Nephron progenitor cell (in vitro differentiated cells): ENCODE measurements around the gene FAM47E.
"Not testable (repeated sequence)": the region's sequence is repeated elsewhere in the genome, so short reads cannot be mapped to it uniquely, and the experiment has no call there.

Experiments used
- DNase-seq: peaks from one replicate; pipeline ENCODE4 v3.0.0; 2021
- H3K27ac Mint-ChIP-seq: 2 replicates; pipeline ENCODE4 v1.8.0; 2021; ENCODE audit warnings: mild to moderate bottlenecking, moderate library complexity, mixed read lengths
- H3K27me3 Mint-ChIP-seq: 2 replicates; pipeline ENCODE4 v1.8.0; 2021; ENCODE audit warnings: mild to moderate bottlenecking, low read depth, mixed read lengths; ENCODE audit not compliant: poor library complexity
- H3K36me3 Mint-ChIP-seq: 2 replicates; pipeline ENCODE4 v1.8.0; 2021; ENCODE audit warnings: low read depth, mixed read lengths
- H3K4me1 Mint-ChIP-seq: 2 replicates; pipeline ENCODE4 v1.8.0; 2021; ENCODE audit warnings: mixed read lengths
- H3K4me3 Mint-ChIP-seq: 2 replicates; pipeline ENCODE4 v1.8.0; 2021; ENCODE audit warnings: mild to moderate bottlenecking, moderate library complexity, mixed read lengths
- H3K9me3 Mint-ChIP-seq: 2 replicates; pipeline ENCODE4 v1.8.0; 2021; ENCODE audit warnings: mild to moderate bottlenecking, moderate library complexity, mixed read lengths
- CTCF ChIP-seq: fragments of 200-600 bp; sonication (generic); IDR thresholded peaks from 2 replicates; pipeline ENCODE4 v1.5.0; 2021; ENCODE audit warnings: antibody characterized with exemption

Gene FAM47E

GRCh38 chr4:76283900-76284299 is 32.4 kb downstream of the FAM47E start:
- H3K9me3 Mint-ChIP-seq, result peaks cover 30% of the 10 kb centered on the region
- H3K36me3 Mint-ChIP-seq, result no peaks in the 10 kb centered on the region
- no peak overlapping the region for H3K27ac Mint-ChIP-seq
- no peaks in the 10 kb centered on the region for H3K4me1 Mint-ChIP-seq
- H3K4me3 Mint-ChIP-seq, result no peak overlapping the region
- no peak for DNase-seq
- TF ChIP-seq CTCF, result no peak
- peaks cover 15% of the 10 kb centered on the region for H3K27me3 Mint-ChIP-seq

- DNase-seq, H3K27me3 Mint-ChIP-seq, H3K4me1 Mint-ChIP-seq, H3K4me3 Mint-ChIP-seq, H3K27ac Mint-ChIP-seq, H3K36me3 Mint-ChIP-seq: not testable (repeated sequence)
- peaks cover 34% of the 10 kb centered on the region for H3K9me3 Mint-ChIP-seq
These were observed 36.3 kb downstream of the FAM47E start for GRCh38 chr4:76287811-76288210.

- Mint-ChIP-seq H3K9me3 (peaks cover 30% of the 10 kb centered on the region), H3K4me3 (no peak overlapping the region), H3K36me3 (peaks cover 8% of the 10 kb centered on the region), H3K4me1 (no peaks in the 10 kb centered on the region), H3K27ac (no peak overlapping the region), H3K27me3 (peaks cover 12% of the 10 kb centered on the region)
- no peak for TF ChIP-seq CTCF
- DNase-seq, result no peak
These were observed 41.2 kb downstream of the FAM47E start for GRCh38 chr4:76292730-76293129.

GRCh38 chr4:76293772-76294171 is 42.3 kb downstream of the FAM47E start:
- H3K4me1 Mint-ChIP-seq, result no peaks in the 10 kb centered on the region
- no peak for TF ChIP-seq CTCF
- no peak overlapping the region for H3K27ac Mint-ChIP-seq
- peaks cover 14% of the 10 kb centered on the region for H3K36me3 Mint-ChIP-seq
- no peak overlapping the region for H3K4me3 Mint-ChIP-seq
- H3K27me3 Mint-ChIP-seq, result peaks cover 9% of the 10 kb centered on the region
- peaks cover 36% of the 10 kb centered on the region for H3K9me3 Mint-ChIP-seq
- DNase-seq, result no peak

- H3K9me3 Mint-ChIP-seq, result peaks cover 42% of the 10 kb centered on the region
- H3K4me3 Mint-ChIP-seq, result no peak overlapping the region
- peaks cover 14% of the 10 kb centered on the region for H3K36me3 Mint-ChIP-seq
- H3K4me1 Mint-ChIP-seq, result peaks cover 7% of the 10 kb centered on the region
- DNase-seq, result no peak
- H3K27me3 Mint-ChIP-seq, result peaks cover 15% of the 10 kb centered on the region
- no peak overlapping the region for H3K27ac Mint-ChIP-seq
- no peak for TF ChIP-seq CTCF
These were observed 44.8 kb downstream of the FAM47E start for GRCh38 chr4:76296286-76296820.

DNA sequence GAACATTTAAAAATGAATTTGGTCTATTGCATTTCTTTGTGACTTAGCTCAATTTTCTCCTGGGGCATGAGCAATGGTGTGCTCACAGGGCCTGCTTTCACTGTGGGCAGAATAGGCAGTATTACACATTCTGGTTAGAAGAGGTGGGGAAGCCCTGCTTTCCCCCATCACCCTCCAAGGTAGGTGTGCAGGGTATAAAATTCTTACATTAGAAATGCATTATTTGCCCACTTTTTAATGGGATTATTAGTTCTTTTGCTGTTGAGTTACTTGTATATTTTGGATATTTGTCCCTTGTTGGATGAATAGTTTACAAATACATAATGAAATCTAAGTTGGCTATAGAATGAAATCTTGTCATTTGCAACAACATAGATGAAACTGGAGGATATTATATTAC is 46.7 kb downstream of the FAM47E start:
- H3K4me1 Mint-ChIP-seq, result peaks cover 11% of the 10 kb centered on the region
- peaks cover 42% of the 10 kb centered on the region for H3K9me3 Mint-ChIP-seq
- H3K36me3 Mint-ChIP-seq, result peaks cover 14% of the 10 kb centered on the region
- no peak for DNase-seq
- peaks cover 11% of the 10 kb centered on the region for H3K27me3 Mint-ChIP-seq
- H3K4me3 Mint-ChIP-seq, result no peak overlapping the region
- no peak overlapping the region for H3K27ac Mint-ChIP-seq
- TF ChIP-seq CTCF, result no peak
